GM12872 (cell line): Measurements from ENCODE around the gene SLC22A3.

Experiments
- TF ChIP-seq, protein P1 (sequence below): IDR thresholded peaks from 3 replicates; pipeline ENCODE4 v1.5.1; 2011; ENCODE audit warnings: low read depth, mild to moderate bottlenecking, low read length, moderate library complexity; ENCODE audit not compliant: insufficient read depth

Gene SLC22A3

DNA sequence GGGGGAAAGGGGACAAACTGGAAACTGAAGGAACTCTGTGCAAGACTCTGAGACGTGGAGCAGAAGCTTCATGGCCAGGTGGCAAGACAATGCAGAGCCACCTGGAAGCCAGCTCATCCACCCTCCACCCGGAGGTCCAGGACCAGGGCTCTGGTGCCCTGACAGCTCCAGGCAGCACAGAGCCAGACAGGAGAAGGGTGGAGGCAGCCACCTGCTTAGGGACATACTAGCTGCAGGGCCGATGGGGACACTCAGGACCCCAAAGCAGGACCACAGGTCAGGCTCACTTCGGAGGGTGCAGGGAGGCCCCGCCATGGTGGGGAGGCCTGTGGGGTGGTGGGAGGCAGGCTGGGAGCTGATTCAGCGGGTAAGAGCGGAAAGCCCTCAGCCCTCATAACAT, 19.0 kb upstream of the SLC22A3 start:
- TF ChIP-seq, protein P1, sequence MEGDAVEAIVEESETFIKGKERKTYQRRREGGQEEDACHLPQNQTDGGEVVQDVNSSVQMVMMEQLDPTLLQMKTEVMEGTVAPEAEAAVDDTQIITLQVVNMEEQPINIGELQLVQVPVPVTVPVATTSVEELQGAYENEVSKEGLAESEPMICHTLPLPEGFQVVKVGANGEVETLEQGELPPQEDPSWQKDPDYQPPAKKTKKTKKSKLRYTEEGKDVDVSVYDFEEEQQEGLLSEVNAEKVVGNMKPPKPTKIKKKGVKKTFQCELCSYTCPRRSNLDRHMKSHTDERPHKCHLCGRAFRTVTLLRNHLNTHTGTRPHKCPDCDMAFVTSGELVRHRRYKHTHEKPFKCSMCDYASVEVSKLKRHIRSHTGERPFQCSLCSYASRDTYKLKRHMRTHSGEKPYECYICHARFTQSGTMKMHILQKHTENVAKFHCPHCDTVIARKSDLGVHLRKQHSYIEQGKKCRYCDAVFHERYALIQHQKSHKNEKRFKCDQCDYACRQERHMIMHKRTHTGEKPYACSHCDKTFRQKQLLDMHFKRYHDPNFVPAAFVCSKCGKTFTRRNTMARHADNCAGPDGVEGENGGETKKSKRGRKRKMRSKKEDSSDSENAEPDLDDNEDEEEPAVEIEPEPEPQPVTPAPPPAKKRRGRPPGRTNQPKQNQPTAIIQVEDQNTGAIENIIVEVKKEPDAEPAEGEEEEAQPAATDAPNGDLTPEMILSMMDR, result no peak

DNA sequence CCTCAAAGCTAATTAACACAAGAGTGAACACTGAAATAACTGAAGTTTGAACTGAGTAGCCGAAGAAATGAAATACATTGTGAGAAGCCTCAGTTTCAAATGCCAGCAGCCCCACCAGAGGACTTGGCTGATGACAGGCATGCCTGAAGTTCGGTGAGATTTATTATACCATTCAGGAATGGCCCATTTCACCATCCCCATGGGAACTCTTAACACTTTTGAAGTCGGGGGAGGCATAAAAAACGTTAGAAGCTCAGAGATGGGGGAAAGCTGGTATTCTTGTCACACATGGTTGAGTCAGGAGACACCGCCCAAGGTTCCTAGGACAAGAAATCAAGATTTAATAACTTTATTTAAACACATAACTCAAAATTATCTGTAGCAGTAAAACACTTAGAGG, 17.6 kb upstream of the SLC22A3 start:
- TF ChIP-seq, protein P1, result no peak

DNA sequence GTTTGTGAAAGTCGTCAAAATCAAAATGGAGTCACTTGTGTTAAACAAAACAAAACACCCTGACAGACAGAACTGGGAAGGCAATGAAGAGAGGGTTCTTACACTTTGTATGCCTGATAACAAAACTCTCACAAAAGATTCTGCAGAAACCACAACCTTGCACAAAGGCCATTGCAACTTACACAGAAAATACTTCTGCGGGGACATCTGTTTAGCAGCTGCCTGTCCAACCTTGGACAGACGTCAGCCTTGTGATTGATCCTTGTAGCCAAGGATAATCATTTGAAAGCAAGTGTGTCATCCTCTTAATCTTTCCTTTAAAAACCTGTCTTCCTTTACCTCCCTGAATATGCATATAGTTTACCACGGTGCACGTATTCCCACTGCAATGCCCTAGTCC, 17.0 kb upstream of the SLC22A3 start:
- TF ChIP-seq, protein P1, result no peak

DNA sequence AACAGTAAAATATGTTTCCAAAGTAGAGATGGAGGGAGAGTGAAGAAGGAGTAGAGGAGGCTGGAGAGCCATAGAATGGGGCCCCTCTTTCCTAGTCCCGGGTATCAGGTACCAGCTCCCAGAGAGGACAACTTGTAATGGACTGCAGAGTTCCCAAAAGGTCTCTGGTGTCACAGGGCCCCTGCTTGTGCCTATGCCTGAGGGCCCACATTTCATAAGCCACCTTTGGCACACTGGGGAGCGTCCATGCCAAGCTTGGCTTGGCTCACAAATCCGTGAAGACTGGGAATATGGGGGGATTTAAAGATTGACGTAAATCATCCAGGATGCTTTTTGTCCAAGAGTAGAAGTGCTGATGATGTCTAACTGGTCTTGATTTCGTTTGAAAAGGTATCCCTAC, 16.4 kb upstream of the SLC22A3 start:
- TF ChIP-seq, protein P1, result no peak

DNA sequence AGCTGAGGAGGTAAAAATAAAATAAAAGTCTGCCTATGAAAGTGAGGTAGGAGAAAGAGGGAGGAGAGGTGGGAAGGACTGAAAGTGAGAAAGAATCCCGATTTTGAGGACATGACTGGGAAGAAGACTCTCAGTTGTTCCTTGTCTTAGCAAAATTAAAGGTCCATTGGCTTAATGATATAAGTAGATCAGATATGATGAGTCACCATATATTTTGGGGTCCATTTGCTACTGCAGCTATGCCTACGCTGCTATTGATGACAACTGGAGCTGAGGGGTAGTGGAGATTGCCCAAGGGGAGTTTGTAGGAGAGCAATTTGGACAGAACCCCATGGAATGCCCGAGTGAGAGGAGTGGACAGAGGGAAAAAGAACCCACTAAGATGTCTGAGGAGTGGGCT, 15.1 kb upstream of the SLC22A3 start:
- TF ChIP-seq, protein P1, result no peak

DNA sequence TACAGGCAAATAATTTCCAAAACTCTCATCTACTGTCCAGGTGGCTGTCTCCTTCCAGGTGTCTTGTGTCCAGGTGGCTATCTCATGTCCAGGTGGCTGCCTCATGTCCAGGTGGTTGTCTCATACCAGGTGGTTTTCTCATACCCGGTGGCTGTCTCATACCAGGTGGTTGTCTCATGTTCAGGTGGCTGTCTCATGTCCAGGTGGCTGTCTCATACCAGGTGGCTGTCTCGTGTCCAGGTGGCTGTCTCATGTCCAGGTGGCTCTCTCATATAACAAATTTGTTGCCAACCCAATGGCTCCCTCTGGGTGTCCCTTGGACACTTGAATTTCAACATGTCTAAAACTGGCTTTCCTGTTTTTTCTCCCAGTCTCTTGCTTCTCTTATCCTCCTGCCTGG, 14.3 kb upstream of the SLC22A3 start:
- TF ChIP-seq, protein P1, result no peak

DNA sequence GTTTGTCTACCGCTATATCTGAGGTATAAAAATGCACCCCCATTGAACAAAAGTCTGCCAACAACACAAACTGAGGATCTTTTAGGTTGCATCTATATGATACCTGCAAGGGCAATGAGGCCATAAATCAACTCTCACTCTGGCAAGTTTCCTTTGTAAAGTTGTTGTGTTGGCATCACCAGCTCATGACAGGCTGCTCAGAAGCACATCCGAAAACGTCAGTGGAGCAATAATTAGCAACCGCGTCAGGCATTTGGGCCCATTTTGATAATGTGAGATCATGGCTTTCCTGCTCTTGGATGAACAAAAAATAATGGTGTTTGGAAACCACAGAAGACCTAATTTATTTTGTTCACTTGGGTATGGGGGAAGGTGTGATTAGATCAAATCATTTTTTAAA, 12.0 kb upstream of the SLC22A3 start:
- TF ChIP-seq, protein P1, result no peak

DNA sequence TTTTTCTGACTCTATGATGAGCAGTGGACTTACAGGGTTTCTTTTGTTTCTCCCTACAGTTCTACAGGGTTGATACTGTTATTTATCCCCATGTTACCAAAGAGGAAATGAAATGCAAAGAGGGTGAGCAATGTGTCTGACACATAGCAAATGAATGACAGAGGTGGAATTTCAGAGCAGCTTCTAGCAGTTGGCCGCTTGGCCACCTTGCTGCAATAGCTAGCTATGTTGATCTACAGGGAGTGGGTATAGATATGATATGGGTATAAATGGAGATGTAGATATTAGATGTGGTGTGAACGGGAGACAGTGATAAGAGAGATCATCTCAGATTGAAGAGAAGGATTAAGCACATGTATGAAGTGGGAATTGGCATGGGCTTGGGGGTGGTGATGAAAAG, 10.9 kb upstream of the SLC22A3 start:
- TF ChIP-seq, protein P1, result no peak
